Iris pigment epithelial cell (primary cell): ENCODE data around the gene BBC3.
"Not testable (repeated sequence)": the region's sequence is repeated elsewhere in the genome, so short reads cannot be mapped to it uniquely, and the experiment has no call there.

ENCODE experiments used
- DNase-seq: peaks from one replicate; pipeline ENCODE4 v3.0.0-alpha.2; 2011; ENCODE audit warnings: low read depth

The BBC3 gene

DNA sequence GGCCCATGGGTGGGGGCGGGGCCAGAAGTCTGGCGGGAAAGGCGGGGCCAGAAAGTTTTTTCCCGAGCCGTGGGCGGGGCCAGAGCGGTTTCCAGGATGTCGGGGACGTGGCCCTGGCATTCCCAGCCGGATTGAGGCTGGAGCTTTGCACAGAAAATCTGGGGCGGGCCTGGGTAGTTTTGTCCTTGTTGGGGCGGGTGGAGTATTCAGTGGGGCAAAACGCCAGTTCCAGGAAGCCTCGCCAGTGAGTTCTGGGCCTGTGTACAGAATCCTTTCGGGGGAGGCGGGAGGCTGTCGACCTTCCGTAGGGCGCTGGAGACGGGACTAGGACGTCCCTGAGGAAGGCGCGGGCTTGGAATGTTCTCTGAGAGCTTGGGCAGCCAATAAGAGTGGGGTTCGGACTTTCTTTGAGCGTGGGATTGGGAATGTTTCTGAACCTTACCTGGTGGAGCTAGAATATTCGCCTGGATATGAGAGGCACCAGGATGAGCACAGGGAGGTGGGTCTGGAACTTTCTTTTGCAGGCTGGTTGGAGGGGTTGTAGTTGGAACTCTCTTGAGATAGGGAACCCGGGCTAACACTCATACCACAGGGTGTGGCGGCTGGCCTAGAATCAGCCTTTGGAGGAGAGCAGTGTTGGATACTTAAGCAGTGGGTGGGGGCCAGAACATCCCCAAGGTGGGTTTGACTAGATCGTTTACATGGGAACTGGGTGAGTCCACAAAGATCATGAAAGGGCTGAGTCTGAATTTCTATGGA lies 26.6 kb upstream of the BBC3 start:
- no peak for DNase-seq

DNA sequence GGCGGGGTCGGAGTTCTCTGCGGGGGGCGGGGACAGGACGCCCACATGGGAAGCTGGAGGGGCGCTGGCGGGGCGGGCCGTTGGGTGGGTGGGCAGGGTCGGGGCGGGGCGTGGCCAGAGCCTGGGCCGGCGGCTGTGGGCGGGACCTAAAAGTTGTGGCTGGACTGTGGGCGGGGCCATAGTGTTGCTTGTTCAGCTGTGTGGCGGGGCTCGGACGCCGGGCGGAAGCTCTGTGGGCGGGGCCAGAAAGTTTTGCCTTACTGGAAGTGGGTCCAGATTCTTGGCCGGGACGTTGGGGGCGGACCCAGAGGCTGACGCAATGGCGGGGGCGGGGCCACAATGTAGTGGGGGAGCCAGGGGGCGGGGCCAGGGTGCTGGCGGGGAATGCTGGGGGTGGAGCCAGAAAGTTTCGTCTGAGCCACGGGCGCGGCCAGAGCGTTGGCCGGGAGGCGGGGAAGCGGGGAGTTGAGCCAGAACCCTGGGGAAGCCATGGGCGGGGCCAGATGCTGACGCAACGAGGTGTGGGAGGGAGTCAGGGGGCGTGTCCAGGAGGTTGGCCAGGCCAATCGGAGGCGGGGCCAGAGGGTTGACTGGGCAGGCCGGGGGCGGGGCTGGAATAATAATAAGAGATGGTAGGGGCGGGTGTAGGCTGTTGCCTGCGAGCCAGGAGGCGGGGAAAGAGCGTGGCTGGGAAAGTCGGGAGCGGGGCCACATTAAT lies 25.9 kb upstream of the BBC3 start:
- DNase-seq, result peak; percentile 98

DNA sequence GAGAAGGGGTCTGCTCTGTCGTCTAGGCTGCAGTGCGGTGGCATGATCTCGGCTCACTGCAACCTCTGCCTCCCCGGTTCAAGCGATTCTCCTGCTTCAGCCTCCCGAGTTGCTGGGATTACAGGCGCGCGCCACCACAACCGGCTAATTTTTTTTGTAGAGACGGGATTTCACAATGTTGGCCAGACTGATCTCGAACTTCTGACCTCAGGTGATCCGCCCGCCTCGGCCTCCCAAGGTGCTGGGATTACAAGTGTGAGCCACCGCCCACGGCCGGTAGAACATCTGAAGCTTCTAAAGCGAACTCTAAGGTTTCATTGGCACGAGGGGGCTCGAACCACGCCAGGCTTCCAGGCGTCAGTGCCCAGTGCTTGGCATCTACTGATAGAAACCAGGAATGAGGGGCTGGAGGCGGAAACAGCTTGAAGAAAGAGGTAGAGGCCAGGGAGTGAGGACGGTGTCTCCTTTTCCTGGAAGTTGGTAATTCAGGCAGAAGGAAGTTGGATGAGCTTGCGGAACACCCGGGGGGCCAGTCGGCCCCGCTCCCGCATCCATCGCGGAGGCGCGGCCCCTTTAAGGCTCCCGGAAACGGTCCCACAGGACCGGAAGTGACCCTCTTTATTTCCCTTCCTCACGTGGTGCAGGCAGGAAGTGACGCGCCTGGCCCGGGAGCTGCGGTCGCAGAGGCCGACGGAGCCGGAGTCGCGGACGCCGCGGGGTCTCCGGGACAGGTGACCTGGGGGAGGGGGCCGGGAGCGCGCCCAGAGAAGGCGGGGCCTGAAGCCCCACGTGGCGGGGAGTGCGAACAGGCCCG lies 25.1 kb upstream of the BBC3 start, which contains the start of gene CCDC9:
Gene CCDC9 (plus strand): TSS at position 647 of the 814 bp plus-strand sequence. CDS start 1,876 bp downstream, outside the sequence.
- DNase-seq, result peak; percentile 93

DNA sequence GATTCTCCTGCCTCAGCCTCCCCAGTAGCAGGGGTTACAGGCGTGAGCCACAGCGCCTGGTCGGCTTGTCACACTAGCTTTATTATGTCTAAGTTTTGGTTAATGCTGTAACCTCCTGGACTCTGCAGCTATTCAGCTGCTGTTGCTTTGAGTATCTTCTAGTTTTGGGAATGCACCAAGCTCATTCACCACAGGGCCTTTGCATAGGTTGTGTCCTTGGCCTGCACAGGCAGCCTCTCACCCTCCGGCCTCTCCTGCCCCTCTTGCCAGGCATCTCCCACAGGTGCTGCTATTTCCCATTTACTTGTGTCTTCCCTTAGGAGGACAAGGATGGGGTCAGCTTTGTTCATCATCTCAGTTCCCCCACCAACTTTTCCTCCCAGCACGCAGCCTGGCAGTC lies 23.0 kb upstream of the BBC3 start:
- no peak for DNase-seq

DNA sequence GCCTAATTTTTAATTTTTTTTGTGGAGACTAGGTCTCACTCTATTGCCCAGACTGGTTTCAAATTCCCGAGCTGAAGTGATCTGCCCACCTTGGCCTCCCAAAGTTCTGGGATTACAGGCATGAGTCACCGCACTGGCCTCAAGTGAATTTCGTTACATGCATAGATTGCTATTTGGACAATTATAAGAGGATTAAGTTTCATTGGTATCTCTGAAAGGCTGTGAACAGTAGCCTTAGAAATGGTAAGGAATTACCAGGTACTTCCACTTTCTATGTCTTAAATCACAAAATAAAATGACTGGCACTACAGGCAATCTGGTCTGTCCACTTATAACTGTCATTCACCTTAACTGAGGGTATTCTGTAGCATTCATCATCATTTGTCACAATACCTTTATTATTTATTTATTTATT lies 22.5 kb upstream of the BBC3 start:
- DNase-seq, result peak; percentile 89

DNA sequence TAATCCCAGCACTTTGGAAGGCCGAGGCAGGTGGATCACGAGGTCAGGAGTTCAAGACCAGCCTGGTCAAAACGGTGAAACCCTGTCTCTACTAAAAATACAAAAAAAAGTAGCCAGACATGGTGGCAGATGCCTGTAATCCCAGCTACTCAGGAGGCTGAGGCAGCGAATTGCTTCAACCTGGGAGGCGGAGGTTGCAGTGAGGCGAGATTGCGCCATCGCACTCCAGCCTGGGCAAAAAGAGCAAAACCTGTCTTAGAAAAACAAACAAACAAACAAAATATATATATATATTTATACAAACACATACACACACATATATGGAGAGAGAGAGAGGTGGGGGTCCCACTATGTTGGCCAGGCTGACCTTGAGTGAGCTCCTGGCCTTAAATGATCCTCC lies 22.0 kb upstream of the BBC3 start:
- not testable (repeated sequence) for DNase-seq

DNA sequence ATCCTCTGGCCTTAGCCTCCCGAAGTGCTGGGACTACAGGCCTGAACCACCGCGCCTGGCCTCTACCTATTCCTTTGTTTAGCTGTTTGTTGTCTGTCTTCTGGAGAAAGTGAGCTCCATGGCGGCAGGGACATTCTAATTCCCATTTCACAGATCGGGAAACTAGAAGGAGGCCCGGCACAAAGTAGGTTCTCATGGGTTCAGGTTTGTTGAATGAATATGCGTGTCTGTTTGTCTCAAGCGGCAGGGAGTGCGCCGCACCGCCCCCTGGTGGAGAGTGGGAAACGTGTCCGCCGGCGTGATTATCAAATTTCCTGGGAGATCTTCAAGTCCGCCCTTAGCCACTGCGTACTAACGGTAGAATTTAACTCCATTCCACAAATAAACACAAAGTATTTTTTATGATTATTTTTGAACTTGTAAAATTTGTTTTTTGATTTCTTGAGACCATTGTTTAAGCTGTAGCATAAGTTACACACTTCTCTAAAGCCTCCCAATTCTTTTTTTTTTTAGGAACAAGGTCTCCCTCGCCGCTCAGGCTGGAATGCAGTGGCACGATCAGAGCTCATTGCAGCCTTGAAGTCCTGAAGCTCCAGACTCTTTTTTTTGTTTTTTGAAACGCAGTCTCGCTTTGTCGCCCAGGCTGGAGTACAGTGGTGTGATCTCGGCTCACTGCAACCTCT lies 16.4 kb upstream of the BBC3 start:
- peak; percentile 73 for DNase-seq

DNA sequence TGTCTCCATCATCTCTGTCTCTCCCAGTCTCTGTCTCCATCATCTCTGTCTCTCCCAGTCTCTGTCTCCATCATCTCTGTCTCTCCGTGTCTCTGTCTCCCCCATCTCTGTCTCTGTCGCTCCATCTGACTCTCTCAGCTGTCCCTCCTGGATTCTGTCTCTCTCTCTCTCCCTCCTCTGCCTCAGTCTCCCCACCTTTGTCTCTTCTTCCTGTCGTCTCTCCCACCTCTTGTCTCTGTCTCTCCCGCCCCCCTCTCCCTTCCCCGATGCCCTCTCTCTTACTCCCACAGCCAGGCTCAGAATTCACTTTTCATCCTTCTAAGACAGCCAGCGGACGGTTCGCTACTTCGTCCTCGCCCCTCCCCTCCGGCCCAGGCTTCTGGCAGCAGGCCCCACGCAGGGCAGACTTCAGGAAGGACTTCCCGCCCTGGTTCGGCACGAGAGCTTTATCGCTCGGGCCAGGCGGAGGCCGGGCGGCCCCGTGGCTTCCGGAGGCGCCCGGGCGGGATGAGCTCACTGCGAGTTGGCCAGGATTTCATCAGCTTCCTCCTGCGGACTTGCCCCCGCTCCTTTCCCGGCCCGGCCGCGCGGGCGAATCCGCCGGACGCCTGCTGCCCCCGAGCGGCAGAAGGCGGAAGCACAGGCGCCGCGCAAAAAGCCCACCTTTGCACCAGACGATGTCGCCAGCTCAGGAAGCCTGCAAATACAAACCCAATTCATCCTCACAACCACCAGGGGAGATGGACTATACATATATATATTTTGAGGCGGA lies 13.0 kb upstream of the BBC3 start:
- DNase-seq, result peak; percentile 98

DNA sequence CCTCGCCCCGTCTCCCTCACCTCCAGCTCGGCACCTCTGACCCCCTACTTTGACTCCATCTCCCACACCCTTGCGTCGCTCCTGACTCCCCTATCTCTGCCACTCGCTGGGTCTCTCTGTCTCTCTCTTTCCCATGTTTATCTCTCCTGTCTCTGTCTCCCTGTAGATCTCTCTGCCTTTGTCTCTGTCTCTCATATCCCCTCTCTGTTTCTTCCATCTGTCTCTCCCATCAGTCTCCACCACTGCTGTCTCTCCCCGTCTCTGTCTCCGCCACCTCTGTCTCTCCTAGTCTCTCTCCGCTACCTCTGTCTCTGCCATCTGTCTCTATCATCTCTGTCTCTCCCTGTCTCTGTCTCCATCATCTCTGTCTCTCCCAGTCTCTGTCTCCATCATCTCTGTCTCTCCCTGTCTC lies 12.4 kb upstream of the BBC3 start:
- no peak for DNase-seq

DNA sequence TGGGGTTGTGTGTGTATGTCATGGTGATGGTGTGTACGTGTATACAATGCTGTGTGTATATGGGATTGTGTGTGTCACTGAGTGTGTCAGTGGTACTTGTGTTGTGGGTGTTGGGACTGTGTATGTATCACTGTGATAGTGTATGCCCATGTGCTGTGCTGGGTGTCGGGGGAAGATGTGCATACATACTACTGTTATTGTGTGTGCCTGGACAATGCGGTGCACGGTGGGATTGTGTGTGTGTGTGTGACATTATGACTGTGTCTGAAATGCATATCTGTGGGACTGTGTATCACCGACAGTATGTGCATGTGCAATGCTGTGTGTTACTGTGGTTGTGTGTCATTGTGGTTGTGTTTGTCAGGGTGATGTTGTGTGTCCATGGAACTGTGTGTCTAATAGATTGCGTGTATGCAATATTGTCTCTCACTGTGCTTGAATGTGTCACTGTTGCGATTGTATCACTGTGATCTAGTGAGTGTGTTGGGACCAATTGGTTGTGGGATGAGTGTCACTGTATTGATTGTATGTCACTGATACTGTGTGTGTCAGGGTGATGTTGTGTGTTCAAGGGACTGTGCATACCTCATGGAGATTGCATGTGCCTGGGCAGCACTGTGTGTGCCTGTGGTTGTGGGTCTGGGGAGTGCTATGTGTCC lies 11.0 kb upstream of the BBC3 start:
- no peak for DNase-seq

DNA sequence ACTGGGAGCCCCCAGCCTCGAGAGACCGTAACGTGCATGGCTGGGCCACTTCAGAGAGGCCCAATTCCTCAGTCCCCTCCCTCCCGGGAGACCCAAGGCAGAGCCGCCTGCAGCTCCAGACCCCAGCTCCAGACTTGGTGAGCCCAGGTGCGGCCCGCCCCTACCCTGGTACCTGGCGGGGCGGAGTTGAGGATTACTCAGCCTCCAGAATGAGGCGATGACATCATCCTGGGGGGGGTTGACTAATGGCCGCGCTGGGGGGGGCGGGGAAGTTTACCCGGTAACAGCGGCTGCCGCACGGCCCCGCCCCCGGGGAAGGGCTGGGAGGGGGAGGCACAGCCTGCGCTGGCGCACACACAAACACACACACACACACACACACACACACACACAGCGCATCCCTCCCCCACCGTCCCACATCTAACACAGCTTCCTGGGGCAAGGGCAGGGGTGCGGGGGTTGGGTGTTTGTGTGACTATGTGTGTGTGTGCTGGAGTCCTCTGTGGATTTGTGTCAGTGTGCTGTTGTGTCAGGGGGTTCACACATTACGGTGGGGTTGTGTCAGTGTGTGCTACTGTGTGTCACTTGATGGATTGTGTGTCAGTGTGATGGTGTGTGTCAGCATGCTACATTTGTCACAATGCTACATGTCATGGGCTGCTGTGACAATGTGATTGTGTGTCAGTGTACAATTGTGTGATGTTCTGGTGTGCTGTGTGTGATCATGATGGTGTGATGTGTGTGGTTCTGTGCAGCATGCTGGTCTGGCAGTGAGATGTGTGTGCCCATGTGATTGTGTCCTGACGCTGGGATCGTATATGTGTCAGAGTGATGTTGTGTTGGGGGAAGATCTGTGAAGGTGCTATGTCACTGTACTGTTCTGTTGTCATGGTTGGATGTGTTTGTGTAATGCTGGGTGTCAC lies 10.3 kb upstream of the BBC3 start:
- DNase-seq, result peak; percentile 82

DNA sequence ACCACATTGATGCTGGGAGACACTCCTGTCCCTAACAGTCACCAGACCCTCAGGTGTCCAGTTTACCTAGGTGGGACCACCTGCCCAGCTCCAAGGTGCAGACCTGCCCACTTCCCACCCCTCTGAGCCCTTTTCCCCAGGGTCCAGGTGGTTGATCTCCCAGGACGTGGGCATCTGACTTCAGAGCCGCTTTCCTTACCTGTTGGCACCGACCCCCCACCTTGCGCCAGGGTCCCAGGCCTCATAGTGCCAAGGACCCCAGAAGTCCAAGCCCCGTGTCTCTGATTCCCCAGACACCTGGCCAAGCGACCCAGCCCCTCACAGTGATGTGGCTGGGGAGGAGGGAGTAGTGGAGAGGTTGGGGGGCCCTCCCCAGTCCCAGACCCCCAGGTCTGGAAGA lies 9.6 kb upstream of the BBC3 start:
- DNase-seq, result no peak

DNA sequence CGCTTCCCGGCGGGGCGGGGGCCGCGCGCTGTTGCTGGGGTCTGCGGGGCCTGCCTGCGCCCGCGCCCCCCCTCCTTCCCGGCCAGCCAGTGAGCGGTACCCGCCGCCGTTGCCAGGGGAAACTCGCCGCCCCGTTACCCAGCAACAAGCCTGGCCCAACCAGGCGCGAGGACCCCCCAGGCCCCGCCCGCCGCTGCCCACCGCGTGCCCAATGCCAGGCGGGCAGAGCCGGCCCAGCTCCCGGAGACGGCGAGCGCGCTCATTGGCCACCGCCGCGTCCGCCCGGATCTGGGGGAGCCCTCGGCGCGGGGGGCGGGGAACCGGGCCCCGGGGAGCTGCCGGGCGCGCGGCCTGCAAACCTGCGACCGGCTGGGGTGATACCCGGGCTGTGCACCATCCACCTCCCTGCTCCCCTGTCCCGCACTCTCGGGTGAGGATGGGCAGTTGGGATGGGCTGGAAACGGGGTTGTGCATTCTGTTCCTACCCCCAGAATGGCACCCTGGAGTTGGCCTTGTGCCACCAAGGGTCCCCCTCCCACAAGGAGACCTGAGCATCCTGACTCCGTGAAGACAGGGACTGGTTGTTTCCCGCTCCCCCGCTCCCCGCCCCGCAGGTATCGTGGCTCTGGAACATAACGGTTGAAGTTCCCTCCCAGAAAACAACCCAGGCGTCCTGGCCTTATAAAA lies 8.8 kb upstream of the BBC3 start:
- peak; percentile 51 for DNase-seq

DNA sequence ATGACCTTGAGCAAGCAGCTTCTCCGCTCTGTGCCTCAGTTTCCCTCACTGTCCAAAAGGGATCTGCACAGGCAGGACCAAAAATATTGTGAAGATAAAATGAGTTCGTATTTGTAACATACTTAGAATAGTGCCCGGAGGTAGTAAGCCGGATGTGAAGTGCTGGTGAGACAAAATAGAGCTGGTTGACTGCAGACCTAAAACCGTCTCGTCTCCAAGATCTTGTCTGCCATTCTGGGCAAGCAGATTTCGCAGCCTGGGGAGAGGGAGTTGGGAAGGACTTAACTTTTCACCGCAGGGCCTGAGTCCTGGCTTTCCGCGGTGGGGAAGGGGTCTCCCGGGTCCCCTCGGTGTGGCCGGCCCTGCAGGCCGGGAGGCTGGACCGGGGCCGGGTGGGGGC lies 8.2 kb upstream of the BBC3 start:
- DNase-seq, result no peak

DNA sequence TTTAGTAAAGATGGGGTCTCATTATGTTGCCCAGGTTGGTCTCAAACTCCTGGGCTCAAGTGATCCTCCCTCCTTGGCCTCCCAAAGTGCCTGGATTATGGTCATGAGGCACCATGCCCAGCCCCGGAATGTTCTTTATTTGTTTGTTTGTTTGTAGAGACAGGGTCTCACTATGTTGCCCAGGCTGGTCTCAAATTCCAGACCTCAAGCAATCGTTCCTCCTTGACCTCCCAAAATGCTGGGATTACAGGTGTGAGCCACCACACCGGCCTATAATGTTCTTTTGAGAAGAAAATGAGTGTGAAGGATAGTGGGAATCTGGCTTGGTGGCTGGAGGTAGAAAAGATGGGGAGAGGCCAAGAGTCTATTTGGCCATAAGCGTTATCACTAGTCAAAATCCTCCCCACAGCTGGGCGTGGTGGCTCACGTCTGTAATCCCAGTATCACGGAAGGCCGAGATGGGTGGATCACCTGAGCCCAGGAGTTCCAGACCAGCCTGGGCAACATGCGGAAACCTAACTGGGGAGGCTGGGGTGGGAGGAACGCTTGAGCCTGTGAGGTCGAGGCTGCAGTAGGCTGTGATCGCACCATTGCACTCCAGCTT lies 5.2 kb upstream of the BBC3 start:
- DNase-seq, result no peak

DNA sequence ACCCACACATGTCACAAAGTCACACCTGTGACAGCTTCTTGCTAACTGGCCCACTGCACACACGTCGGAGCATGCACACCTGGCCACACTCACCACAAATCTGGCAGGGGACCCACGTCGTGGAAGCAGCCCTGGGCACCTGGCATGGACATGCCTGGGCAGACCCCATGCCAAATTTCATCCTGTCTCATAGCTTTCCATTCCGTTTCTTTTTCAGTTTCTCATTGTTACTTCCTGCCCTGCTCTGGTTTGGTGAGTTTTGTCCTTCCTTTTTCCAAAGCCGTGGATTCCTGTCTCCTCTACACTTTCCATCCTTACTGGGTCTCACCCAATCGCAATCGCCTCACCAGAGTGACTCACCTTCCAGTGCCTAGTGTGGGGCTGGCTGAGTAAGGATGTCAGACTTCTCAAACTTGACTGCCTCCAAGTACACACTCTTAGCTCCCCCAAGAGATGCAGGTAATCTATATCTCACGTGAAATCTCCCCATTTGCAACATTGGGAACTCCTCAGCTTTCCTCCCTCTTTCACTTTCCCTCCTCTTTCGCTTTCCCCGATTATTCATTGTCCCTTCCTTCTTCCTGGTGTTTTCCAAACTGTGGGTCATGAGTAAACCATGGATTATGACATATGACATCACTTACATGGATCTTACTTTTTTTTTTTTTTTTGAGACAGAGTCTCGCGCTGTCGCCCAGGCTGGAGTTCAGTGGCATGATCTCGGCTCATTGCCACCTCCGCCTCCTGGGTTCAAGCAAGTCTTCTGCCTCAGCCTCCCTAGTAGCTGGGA lies 1.6 kb upstream of the BBC3 start:
- peak; percentile 59 for DNase-seq

DNA sequence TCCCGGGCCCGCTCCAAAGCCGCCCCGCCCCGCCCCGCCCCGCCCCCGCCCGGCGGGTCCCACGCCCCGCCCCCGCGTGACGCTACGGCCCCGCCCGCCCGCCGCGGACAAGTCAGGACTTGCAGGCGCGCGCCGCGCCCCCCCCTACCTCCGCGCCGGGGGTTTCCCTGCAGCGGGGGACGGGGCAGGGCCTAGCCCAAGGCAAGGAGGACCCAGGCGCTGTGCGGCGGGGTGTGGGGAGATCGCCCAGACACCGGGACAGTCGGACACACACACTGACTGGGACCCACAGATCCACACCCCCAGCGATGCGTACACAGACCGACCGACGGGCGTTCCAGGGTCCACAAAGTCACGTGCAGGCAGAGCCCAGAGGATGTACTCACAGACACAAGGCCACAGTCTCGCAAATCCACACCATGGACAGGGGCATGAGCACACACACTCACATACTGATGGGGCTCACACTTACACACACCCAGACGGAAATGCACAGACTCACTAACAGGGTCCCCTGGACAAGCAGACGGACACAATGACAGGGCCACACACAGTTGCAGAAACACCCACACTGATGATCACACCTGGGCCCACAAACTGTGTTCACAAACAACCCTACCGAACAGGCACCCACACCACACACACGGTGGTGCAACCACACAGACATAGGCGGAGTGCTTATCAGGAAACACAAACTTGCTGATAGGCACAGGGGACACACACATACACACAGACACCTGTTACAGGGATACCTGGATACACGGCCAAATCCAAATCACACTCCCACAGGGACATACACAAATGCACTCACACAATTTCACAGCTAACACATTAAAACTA lies 436 bp upstream of the BBC3 start:
- DNase-seq, result peak; percentile 94
